ENCODE data around the gene CDH15.
"Not testable (repeated sequence)": the region's sequence is repeated elsewhere in the genome, so short reads cannot be mapped to it uniquely, and the experiment has no call there.

The CDH15 gene

GRCh38 chr16:89191033-89191900 is 19.7 kb downstream of the CDH15 start:
- no peak overlapping the region for H3K4me3 ChIP-seq (ENCODE audit: low read length)
- peaks cover 3% of the 10 kb centered on the region for H3K4me1 ChIP-seq (ENCODE audit: control insufficient read depth, insufficient read depth, low read length)
- H3K9ac ChIP-seq (ENCODE audit: low read length), result no peak overlapping the region
- H3K27me3 ChIP-seq (ENCODE audit: control insufficient read depth, insufficient read depth, low read length), result peaks cover 13% of the 10 kb centered on the region
- no peaks in the 10 kb centered on the region for H3K36me3 ChIP-seq (ENCODE audit: control insufficient read depth, insufficient read depth, low read length)
- H3K9me3 ChIP-seq (ENCODE audit: control insufficient read depth, low read length), result no peaks in the 10 kb centered on the region

DNA sequence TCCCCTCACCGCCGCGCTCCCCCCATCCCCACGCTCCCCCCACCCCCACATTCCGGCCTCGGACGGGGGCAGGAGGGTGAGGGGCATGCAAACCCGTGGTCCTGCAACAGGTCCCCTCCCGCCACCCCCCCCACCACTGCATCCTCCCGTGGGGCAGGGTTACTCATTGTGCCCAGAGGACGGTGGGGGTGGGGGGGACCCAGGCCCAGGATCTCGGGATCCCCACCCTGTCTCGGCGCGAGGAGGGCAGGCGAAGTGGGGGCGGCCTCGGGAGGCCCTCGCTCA is 20.3 kb downstream of the CDH15 start:
- H3K27me3 ChIP-seq (ENCODE audit: control insufficient read depth, insufficient read depth, low read length), result peaks cover 13% of the 10 kb centered on the region
- no peaks in the 10 kb centered on the region for H3K36me3 ChIP-seq (ENCODE audit: control insufficient read depth, insufficient read depth, low read length)
- H3K4me1 ChIP-seq (ENCODE audit: control insufficient read depth, insufficient read depth, low read length), result peaks cover 3% of the 10 kb centered on the region
- H3K4me3 ChIP-seq (ENCODE audit: low read length), result no peak overlapping the region
- no peaks in the 10 kb centered on the region for H3K9me3 ChIP-seq (ENCODE audit: control insufficient read depth, low read length)
- no peak overlapping the region for H3K9ac ChIP-seq (ENCODE audit: low read length)

DNA sequence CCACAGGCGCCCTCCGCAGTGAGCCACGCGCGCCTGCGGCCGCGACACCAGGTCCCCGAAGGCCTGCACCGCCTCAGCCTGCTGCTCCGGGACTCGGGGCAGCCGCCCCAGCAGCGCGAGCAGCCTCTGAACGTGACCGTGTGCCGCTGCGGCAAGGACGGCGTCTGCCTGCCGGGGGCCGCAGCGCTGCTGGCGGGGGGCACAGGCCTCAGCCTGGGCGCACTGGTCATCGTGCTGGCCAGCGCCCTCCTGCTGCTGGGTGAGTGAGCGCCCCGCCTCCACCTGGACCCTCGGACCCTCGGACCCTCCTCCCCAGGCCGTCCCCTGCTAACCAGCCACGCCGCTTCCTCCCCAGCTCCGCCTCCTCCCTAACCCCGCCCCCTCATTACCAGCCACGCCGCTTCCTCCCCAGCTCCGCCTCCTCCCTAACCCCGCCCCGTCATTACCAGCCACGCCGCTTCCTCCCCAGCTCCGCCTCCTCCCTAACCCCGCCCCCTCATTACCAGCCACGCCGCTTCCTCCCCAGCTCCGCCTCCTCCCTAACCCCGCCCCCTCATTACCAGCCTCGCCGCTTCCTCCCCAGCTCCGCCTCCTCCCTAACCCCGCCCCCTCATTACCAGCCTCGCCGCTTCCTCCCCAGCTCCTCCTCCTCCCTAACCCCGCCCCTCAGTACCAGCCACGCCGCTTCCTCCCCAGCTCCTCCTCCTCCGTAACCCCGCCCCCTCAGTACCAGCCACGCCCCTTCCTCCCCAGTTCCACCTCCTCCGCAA is 20.8 kb downstream of the CDH15 start:
- H3K4me3 ChIP-seq (ENCODE audit: low read length); H3K9ac ChIP-seq (ENCODE audit: low read length); H3K36me3 ChIP-seq (ENCODE audit: control insufficient read depth, insufficient read depth, low read length); H3K9me3 ChIP-seq (ENCODE audit: control insufficient read depth, low read length); H3K4me1 ChIP-seq (ENCODE audit: control insufficient read depth, insufficient read depth, low read length): not testable (repeated sequence)
- peaks cover 15% of the 10 kb centered on the region for H3K27me3 ChIP-seq (ENCODE audit: control insufficient read depth, insufficient read depth, low read length)

GRCh38 chr16:89192956-89193575 is 21.5 kb downstream of the CDH15 start:
- Histone ChIP-seq H3K4me3 (ENCODE audit: low read length) (no peak overlapping the region), H3K9ac (ENCODE audit: low read length) (no peak overlapping the region), H3K36me3 (ENCODE audit: control insufficient read depth, insufficient read depth, low read length) (no peaks in the 10 kb centered on the region), H3K27me3 (ENCODE audit: control insufficient read depth, insufficient read depth, low read length) (peaks cover 21% of the 10 kb centered on the region), H3K9me3 (ENCODE audit: control insufficient read depth, low read length) (no peaks in the 10 kb centered on the region), H3K4me1 (ENCODE audit: control insufficient read depth, insufficient read depth, low read length) (peaks cover 3% of the 10 kb centered on the region)

DNA sequence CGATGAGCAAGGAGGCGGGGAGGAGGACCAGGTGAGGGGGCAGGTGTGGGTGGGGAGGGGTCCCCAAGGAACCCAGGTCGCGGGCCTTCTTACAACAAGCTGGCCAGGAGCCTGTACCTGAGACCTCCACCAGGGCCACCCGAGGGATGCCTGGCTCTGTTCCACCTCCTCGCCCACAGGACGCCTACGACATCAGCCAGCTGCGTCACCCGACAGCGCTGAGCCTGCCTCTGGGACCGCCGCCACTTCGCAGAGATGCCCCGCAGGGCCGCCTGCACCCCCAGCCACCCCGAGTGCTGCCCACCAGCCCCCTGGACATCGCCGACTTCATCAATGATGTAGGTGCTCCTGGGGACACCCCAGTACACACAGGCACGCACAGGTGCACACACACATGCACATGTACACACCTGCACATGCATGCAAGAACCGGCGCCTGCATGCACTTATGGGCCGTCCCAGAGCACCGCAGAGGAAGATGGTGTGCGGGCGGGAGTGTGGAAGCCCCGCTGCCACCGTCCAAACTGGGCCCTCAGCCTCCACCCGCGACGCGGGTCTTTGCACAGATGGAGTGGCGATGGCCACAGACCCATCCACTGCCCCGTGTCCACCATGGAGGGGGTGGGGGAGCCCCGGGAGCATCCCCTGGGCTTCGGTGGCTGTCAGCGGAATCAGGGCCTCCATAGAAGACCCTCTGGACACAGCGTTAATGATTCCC is 22.2 kb downstream of the CDH15 start:
- H3K9me3 ChIP-seq (ENCODE audit: control insufficient read depth, low read length), result no peaks in the 10 kb centered on the region
- H3K9ac ChIP-seq (ENCODE audit: low read length), result no peak overlapping the region
- peaks cover 27% of the 10 kb centered on the region for H3K27me3 ChIP-seq (ENCODE audit: control insufficient read depth, insufficient read depth, low read length)
- H3K36me3 ChIP-seq (ENCODE audit: control insufficient read depth, insufficient read depth, low read length), result no peaks in the 10 kb centered on the region
- peaks cover 3% of the 10 kb centered on the region for H3K4me1 ChIP-seq (ENCODE audit: control insufficient read depth, insufficient read depth, low read length)
- H3K4me3 ChIP-seq (ENCODE audit: low read length), result no peak overlapping the region

DNA sequence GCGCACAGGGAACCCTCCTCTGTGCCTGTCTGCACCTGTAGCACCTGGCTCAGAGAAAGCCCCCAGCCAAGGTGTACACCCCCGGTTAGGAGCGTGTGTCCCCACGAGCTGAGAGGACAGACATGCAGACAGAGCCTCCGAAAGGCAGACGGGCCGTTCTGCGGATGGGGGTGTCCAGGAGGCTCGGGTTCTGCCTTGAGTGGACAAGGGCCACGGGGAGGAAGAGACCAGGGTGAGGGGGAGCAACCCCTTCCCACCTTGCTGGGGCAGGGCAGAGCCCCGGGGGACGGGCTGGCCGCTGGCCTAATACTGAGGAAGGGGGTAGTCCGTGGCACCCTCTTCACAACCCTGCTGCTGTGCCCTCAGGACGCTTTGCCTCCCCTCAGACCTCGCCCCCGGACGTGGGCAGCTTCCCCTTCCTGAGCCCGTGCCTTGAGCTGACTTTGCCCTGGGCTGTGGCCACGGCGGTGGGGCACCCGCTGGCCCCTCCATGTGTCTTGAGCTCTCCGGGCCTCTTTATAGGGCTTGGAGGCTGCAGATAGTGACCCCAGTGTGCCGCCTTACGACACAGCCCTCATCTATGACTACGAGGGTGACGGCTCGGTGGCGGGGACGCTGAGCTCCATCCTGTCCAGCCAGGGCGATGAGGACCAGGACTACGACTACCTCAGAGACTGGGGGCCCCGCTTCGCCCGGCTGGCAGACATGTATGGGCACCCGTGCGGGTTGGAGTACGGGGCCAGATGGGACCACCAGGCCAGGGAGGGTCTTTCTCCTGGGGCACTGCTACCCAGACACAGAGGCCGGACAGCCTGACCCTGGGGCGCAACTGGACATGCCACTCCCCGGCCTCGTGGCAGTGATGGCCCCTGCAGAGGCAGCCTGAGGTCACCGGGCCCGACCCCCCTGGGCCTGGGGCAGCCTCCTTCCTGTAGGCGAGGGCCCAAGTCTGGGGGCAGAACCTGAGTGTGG is 23.1 kb downstream of the CDH15 start:
- H3K9me3 ChIP-seq (ENCODE audit: control insufficient read depth, low read length), result no peaks in the 10 kb centered on the region
- H3K27me3 ChIP-seq (ENCODE audit: control insufficient read depth, insufficient read depth, low read length), result peaks cover 36% of the 10 kb centered on the region
- no peak overlapping the region for H3K4me3 ChIP-seq (ENCODE audit: low read length)
- H3K36me3 ChIP-seq (ENCODE audit: control insufficient read depth, insufficient read depth, low read length), result no peaks in the 10 kb centered on the region
- no peak overlapping the region for H3K9ac ChIP-seq (ENCODE audit: low read length)
- H3K4me1 ChIP-seq (ENCODE audit: control insufficient read depth, insufficient read depth, low read length), result peaks cover 3% of the 10 kb centered on the region

- H3K4me3 ChIP-seq (ENCODE audit: low read length), result no peak overlapping the region
- H3K9ac ChIP-seq (ENCODE audit: low read length), result no peak overlapping the region
- peaks cover 46% of the 10 kb centered on the region for H3K27me3 ChIP-seq (ENCODE audit: control insufficient read depth, insufficient read depth, low read length)
- H3K4me1 ChIP-seq (ENCODE audit: control insufficient read depth, insufficient read depth, low read length), result peaks cover 9% of the 10 kb centered on the region
- H3K36me3 ChIP-seq (ENCODE audit: control insufficient read depth, insufficient read depth, low read length), result no peaks in the 10 kb centered on the region
- no peaks in the 10 kb centered on the region for H3K9me3 ChIP-seq (ENCODE audit: control insufficient read depth, low read length)
Observed at GRCh38 chr16:89195521-89196171, 24.1 kb downstream of the CDH15 start.

- Histone ChIP-seq H3K4me3 (ENCODE audit: low read length) (no peak overlapping the region), H3K4me1 (ENCODE audit: control insufficient read depth, insufficient read depth, low read length) (peaks cover 11% of the 10 kb centered on the region), H3K27me3 (ENCODE audit: control insufficient read depth, insufficient read depth, low read length) (peaks cover 43% of the 10 kb centered on the region), H3K9me3 (ENCODE audit: control insufficient read depth, low read length) (no peaks in the 10 kb centered on the region), H3K36me3 (ENCODE audit: control insufficient read depth, insufficient read depth, low read length) (no peaks in the 10 kb centered on the region), H3K9ac (ENCODE audit: low read length) (no peak overlapping the region)
Observed at GRCh38 chr16:89197033-89197632, 25.6 kb downstream of the CDH15 start.

DNA sequence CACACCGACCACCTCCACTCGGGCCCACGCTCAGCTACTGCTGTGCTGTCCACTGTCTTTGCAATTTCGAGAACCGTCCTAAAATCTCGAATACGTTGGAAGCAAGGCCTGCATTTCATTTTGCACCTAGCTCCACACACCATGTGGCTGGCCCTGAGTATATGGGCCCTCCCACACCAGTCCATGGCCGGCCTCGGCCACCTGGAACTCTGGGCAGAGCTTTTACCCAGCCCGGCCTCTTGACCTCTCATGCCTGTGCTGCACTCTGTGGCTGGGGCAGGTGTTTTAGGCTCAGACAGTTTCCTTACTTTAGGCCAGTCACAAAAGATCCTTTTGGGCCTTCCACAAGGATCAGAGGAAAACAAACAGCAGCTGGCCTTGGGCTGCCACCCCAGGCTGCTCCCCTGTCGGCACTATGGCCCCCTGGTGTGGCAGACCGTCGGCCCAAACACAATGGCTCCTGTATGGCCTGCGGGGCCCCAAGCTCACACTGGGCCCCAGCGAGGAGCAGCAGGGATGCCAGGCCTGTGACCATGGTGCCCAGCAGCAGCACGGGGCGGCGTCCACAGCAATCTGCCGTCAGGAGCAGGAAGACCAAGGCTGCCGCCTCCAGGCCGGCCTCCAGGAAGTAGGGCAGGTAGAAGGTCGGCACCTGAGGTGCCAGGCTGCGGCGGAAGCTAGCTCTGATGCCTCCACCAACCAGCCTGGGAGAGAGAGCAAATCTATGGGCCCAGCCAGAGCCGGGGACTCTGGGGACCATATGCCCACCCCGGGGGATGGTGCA is 26.3 kb downstream of the CDH15 start:
- Histone ChIP-seq H3K9me3 (ENCODE audit: control insufficient read depth, low read length) (no peaks in the 10 kb centered on the region), H3K9ac (ENCODE audit: low read length) (no peak overlapping the region), H3K36me3 (ENCODE audit: control insufficient read depth, insufficient read depth, low read length) (no peaks in the 10 kb centered on the region), H3K4me1 (ENCODE audit: control insufficient read depth, insufficient read depth, low read length) (peaks cover 10% of the 10 kb centered on the region), H3K4me3 (ENCODE audit: low read length) (no peak overlapping the region), H3K27me3 (ENCODE audit: control insufficient read depth, insufficient read depth, low read length) (peaks cover 48% of the 10 kb centered on the region)

Data from mucosa of stomach (tissue), 1 donor.